Measurements from ENCODE around the gene PSMA7.

DNA sequence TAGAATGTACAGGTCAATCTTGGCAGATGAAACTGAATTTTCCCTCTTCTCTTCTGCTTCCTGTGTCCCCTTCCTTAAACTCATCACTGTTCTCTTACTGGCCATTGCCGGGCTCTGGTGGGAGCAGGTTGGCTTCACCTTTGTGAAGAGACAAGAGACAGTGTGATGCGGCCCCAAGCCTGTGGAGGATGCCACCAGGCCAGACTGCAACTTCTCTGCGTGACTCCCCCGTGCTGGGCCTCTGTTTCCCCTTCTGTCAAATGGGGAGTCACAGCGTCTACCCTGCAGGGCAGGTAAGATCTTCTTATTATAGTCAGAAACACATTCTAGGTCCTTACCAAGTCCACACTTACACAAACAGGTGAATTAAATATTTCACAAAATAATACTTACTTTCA is 22.8 kb downstream of the PSMA7 start:
- TF ChIP-seq, protein P1, sequence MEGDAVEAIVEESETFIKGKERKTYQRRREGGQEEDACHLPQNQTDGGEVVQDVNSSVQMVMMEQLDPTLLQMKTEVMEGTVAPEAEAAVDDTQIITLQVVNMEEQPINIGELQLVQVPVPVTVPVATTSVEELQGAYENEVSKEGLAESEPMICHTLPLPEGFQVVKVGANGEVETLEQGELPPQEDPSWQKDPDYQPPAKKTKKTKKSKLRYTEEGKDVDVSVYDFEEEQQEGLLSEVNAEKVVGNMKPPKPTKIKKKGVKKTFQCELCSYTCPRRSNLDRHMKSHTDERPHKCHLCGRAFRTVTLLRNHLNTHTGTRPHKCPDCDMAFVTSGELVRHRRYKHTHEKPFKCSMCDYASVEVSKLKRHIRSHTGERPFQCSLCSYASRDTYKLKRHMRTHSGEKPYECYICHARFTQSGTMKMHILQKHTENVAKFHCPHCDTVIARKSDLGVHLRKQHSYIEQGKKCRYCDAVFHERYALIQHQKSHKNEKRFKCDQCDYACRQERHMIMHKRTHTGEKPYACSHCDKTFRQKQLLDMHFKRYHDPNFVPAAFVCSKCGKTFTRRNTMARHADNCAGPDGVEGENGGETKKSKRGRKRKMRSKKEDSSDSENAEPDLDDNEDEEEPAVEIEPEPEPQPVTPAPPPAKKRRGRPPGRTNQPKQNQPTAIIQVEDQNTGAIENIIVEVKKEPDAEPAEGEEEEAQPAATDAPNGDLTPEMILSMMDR (IDR thresholded peaks at IDR 0.05): no peak
- TF ChIP-seq POLR2A (IDR thresholded peaks at IDR 0.05): no peak

All from transverse colon (tissue), 3 donors.